GM13976 (cell line): ENCODE measurements around the gene CD58.

Source experiments
- DNase-seq: peaks from one replicate; pipeline ENCODE4 v3.0.0; 2012; ENCODE audit warnings: low spot score
- CTCF ChIP-seq: IDR thresholded peaks from 2 replicates; pipeline ENCODE4 v1.5.1; 2012; ENCODE audit warnings: borderline replicate concordance, mild to moderate bottlenecking; ENCODE audit not compliant: insufficient read depth; ENCODE audit errors: extremely low read depth, missing control alignments, control extremely low read depth
- in situ Hi-C: fragments of 300-500 bp; cut with MboI; formaldehyde crosslinking; loops from one replicate; pipeline ENCODE4 v1.12.0; 2022; ENCODE audit warnings: low sequenced_read_pairs, mixed read lengths, inconsistent platforms; ENCODE audit not compliant: unreplicated experiment

The CD58 gene

GRCh38 chr1:116501125-116501869 lies 69.5 kb downstream of the CD58 start:
- no peak for DNase-seq
- in situ Hi-C loops: no loop called here
- TF ChIP-seq CTCF: no peak

GRCh38 chr1:116498789-116499628 lies 71.8 kb downstream of the CD58 start:
- in situ Hi-C loops: loop anchor here (10.0 to 25.0 kb wide), 2 partner anchors 344 to 687 kb away; no protein-coding TSS in a partner anchor
- peak; percentile 71 for DNase-seq
- TF ChIP-seq CTCF: peak; percentile 54

- in situ Hi-C loops: loop anchor here (10.0 to 25.0 kb wide), 2 partner anchors 343 to 685 kb away; no protein-coding TSS in a partner anchor
- TF ChIP-seq CTCF: no peak
- DNase-seq: no peak
Observed at GRCh38 chr1:116497656-116498055, 73.2 kb downstream of the CD58 start.

- in situ Hi-C loops: loop anchor here (10.0 to 25.0 kb wide), 2 partner anchors 342 to 685 kb away; no protein-coding TSS in a partner anchor
Observed at GRCh38 chr1:116496898-116497297, 73.9 kb downstream of the CD58 start.

GRCh38 chr1:116496380-116496779 lies 74.4 kb downstream of the CD58 start:
- no peak for DNase-seq
- in situ Hi-C loops: loop anchor here (10.0 to 25.0 kb wide), 2 partner anchors 342 to 684 kb away; no protein-coding TSS in a partner anchor
- no peak for TF ChIP-seq CTCF

More at GRCh38 chr1:116496898-116497297, 73.9 kb downstream of the CD58 start:
- no peak for TF ChIP-seq CTCF
- no peak for DNase-seq

GRCh38 chr1:116495535-116495934 lies 75.3 kb downstream of the CD58 start:
- in situ Hi-C loops: loop anchor here (10.0 to 25.0 kb wide), 2 partner anchors 341 to 683 kb away; no protein-coding TSS in a partner anchor
- DNase-seq: no peak
- TF ChIP-seq CTCF: no peak
